KMS-11 (cell line): Measurements from ENCODE around the gene PMEPA1.

Experiments
- H2AFZ ChIP-seq: fragments of 200-600 bp; sonication (generic); 2 replicates; pipeline ENCODE4 v1.6.1; 2016; ENCODE audit warnings: antibody characterized with exemption, mixed run types, low read depth
- H3K27ac ChIP-seq: fragments of 200-600 bp; sonication (generic); 2 replicates; pipeline ENCODE4 v1.6.1; 2016; ENCODE audit warnings: mild to moderate bottlenecking, mixed run types
- H3K27me3 ChIP-seq: fragments of 200-600 bp; sonication (generic); 2 replicates; pipeline ENCODE4 v1.6.1; 2017; ENCODE audit warnings: mild to moderate bottlenecking, low read depth, mixed run types, moderate library complexity; ENCODE audit not compliant: insufficient read depth
- H3K36me3 ChIP-seq: fragments of 200-600 bp; sonication (generic); 2 replicates; pipeline ENCODE4 v1.6.1; 2017; ENCODE audit warnings: mild to moderate bottlenecking, mixed run types; ENCODE audit not compliant: insufficient read depth
- H3K4me1 ChIP-seq: fragments of 200-600 bp; sonication (generic); 2 replicates; pipeline ENCODE4 v1.6.1; 2016; ENCODE audit warnings: mild to moderate bottlenecking, low read depth, mixed run types; ENCODE audit not compliant: poor library complexity, severe bottlenecking
- H3K4me2 ChIP-seq: fragments of 200-600 bp; sonication (generic); 2 replicates; pipeline ENCODE4 v1.7.0; 2016; ENCODE audit warnings: mild to moderate bottlenecking, mixed run types
- H3K4me3 ChIP-seq: fragments of 200-600 bp; sonication (generic); IDR thresholded peaks from 2 replicates; pipeline ENCODE4 v1.6.1; 2017; ENCODE audit warnings: low read depth, low read length, mixed read lengths; ENCODE audit not compliant: insufficient read depth
- H3K79me2 ChIP-seq: fragments of 200-600 bp; sonication (generic); 2 replicates; pipeline ENCODE4 v1.6.1; 2016; ENCODE audit warnings: low read depth, mixed run types; ENCODE audit not compliant: insufficient read depth
- H3K9ac ChIP-seq: fragments of 200-600 bp; sonication (generic); 2 replicates; pipeline ENCODE4 v1.6.1; 2016; ENCODE audit warnings: mild to moderate bottlenecking, mixed run types
- H4K20me1 ChIP-seq: fragments of 200-600 bp; sonication (generic); 2 replicates; pipeline ENCODE4 v1.6.1; 2016; ENCODE audit warnings: mild to moderate bottlenecking, mixed run types; ENCODE audit not compliant: insufficient read depth
- TF ChIP-seq, protein P1 (sequence below): fragments of 200-600 bp; sonication (generic); conservative IDR thresholded peaks from 2 replicates; pipeline ENCODE4 v1.6.1; 2017; ENCODE audit warnings: low read depth, mild to moderate bottlenecking, antibody characterized with exemption, low read length, moderate library complexity, mixed read lengths

Gene PMEPA1

GRCh38 chr20:57755609-57756008 is 45.8 kb upstream of the PMEPA1 start:
- H2AFZ ChIP-seq: no peak overlapping the region
- H3K4me2 ChIP-seq: no peak overlapping the region
- H3K36me3 ChIP-seq: no peaks in the 10 kb centered on the region
- TF ChIP-seq, protein P1, sequence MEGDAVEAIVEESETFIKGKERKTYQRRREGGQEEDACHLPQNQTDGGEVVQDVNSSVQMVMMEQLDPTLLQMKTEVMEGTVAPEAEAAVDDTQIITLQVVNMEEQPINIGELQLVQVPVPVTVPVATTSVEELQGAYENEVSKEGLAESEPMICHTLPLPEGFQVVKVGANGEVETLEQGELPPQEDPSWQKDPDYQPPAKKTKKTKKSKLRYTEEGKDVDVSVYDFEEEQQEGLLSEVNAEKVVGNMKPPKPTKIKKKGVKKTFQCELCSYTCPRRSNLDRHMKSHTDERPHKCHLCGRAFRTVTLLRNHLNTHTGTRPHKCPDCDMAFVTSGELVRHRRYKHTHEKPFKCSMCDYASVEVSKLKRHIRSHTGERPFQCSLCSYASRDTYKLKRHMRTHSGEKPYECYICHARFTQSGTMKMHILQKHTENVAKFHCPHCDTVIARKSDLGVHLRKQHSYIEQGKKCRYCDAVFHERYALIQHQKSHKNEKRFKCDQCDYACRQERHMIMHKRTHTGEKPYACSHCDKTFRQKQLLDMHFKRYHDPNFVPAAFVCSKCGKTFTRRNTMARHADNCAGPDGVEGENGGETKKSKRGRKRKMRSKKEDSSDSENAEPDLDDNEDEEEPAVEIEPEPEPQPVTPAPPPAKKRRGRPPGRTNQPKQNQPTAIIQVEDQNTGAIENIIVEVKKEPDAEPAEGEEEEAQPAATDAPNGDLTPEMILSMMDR: no peak
- H3K79me2 ChIP-seq: no peaks in the 10 kb centered on the region
- H3K9ac ChIP-seq: no peak overlapping the region
- no peak overlapping the region for H3K4me3 ChIP-seq
- H3K27me3 ChIP-seq: no peaks in the 10 kb centered on the region; the same call in 1 of the 2 replicates
- no peaks in the 10 kb centered on the region for H4K20me1 ChIP-seq
- no peak overlapping the region for H3K27ac ChIP-seq
- no peaks in the 10 kb centered on the region for H3K4me1 ChIP-seq

GRCh38 chr20:57754190-57754589 is 44.4 kb upstream of the PMEPA1 start:
- H3K36me3 ChIP-seq: no peaks in the 10 kb centered on the region
- H3K9ac ChIP-seq: no peak overlapping the region
- H3K79me2 ChIP-seq: no peaks in the 10 kb centered on the region
- TF ChIP-seq, protein P1: no peak
- no peak overlapping the region for H2AFZ ChIP-seq
- H3K27me3 ChIP-seq: no peaks in the 10 kb centered on the region; the same call in 1 of the 2 replicates
- peaks cover 2% of the 10 kb centered on the region for H3K4me1 ChIP-seq
- H4K20me1 ChIP-seq: no peaks in the 10 kb centered on the region
- H3K4me3 ChIP-seq: no peak overlapping the region
- no peak overlapping the region for H3K27ac ChIP-seq
- H3K4me2 ChIP-seq: no peak overlapping the region

DNA sequence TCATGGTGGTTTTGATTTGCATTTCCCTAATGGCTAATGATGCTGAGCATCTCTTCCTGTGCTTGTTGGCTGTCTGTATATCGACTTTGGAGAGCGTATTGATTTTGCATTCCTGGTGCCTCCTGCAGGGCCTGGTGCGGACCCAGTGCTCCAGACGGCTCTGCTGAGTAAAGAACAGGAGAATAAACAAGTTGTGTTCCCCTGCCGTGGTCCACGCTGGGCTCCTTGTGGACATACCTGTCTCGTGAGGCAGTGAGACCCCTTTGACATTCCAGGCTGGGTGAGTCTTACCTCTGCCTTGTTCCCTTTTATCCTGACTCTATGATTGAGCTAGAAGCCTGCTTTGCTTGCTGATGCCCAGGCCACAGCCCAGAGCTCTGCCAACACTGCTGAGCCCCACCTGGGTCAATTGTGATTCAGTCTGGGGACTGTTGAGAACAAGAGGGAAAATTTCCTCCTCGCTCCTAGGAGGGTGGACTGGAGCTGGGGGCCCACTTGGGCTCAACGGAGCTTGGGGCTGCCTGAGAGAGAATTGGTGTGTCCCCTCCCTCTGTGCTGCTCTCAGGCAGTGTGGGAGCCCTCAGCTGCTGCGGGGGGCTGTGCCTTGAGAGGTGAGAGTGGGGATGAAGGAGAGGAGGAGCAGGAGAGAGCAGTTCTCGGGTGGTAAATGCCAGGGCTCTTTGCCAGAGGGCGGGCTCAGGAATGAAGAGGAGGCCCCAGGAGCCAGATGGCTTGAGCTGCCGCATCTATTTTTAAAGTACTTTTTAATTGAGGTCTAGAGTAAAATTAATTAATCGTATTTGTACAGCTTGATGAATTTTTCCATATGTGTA is 43.7 kb upstream of the PMEPA1 start:
- H3K4me2 ChIP-seq: no peak overlapping the region

GRCh38 chr20:57751411-57751810 is 41.6 kb upstream of the PMEPA1 start:
- Histone ChIP-seq H3K4me1 (peaks cover 14% of the 10 kb centered on the region), H4K20me1 (no peaks in the 10 kb centered on the region), H3K79me2 (no peaks in the 10 kb centered on the region), H3K4me2 (no peak overlapping the region), H3K36me3 (no peaks in the 10 kb centered on the region), H3K27me3 (peaks cover 4% of the 10 kb centered on the region; the same call in 1 of the 2 replicates), H2AFZ (no peak overlapping the region), H3K27ac (no peak overlapping the region), H3K4me3 (no peak overlapping the region), H3K9ac (no peak overlapping the region)
- TF ChIP-seq, protein P1: no peak

More for the DNA sequence above, 43.7 kb upstream of the PMEPA1 start:
- no peak overlapping the region for H3K9ac ChIP-seq
- no peaks in the 10 kb centered on the region for H4K20me1 ChIP-seq
- no peaks in the 10 kb centered on the region for H3K79me2 ChIP-seq
- H3K4me1 ChIP-seq: peaks cover 8% of the 10 kb centered on the region
- no peak overlapping the region for H2AFZ ChIP-seq
- H3K4me3 ChIP-seq: no peak overlapping the region
- H3K27me3 ChIP-seq: no peaks in the 10 kb centered on the region; the same call in 1 of the 2 replicates
- no peaks in the 10 kb centered on the region for H3K36me3 ChIP-seq
- TF ChIP-seq, protein P1: no peak
- no peak overlapping the region for H3K27ac ChIP-seq
